Retinal pigment epithelial cell (primary cell): Measurements from ENCODE around the gene SLC15A5.

Experiments used
- DNase-seq: peaks from one replicate; pipeline ENCODE4 v3.0.0-alpha.2; 2010; ENCODE audit warnings: low read depth
- H3K4me3 ChIP-seq: 2 replicates; pipeline ENCODE4 v1.5.1; 2011; ENCODE audit warnings: mild to moderate bottlenecking, low read length, control low read depth, moderate library complexity
- TF ChIP-seq, protein P1 (sequence below): conservative IDR thresholded peaks from 2 replicates; pipeline ENCODE4 v1.5.1; 2011; ENCODE audit warnings: low read depth, low read length, control low read depth, inconsistent platforms

SLC15A5 gene

DNA sequence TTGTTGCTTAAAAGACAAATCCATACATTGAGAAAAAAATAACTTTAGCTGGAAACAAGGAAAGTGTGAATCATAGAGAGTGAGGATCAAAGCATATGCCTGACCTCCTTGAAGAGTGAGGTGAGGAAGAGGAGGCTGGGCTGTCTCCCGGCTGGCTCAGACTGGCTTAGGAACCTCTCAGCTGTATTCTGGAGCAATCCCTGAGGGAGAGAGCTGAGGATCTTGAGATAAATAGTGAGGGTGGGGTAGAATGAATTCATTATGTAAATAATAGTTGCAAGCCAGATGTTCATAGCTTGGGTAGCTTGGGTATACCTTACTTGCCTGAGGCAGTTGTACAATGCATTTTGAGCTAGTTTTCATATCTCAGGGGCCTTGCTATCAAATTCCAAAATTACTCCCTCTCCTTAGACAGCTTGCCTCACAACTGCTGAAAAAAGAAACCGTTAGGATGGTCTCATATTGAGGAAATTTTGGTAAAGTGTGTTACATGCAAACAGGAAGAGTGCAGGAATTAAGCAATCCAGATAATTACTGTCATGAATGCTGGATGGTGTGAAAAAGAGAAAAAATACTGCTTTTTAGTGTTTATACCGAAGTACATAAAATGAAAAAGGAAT lies 30.5 kb upstream of the SLC15A5 start:
- no peak for DNase-seq
- TF ChIP-seq, protein P1, sequence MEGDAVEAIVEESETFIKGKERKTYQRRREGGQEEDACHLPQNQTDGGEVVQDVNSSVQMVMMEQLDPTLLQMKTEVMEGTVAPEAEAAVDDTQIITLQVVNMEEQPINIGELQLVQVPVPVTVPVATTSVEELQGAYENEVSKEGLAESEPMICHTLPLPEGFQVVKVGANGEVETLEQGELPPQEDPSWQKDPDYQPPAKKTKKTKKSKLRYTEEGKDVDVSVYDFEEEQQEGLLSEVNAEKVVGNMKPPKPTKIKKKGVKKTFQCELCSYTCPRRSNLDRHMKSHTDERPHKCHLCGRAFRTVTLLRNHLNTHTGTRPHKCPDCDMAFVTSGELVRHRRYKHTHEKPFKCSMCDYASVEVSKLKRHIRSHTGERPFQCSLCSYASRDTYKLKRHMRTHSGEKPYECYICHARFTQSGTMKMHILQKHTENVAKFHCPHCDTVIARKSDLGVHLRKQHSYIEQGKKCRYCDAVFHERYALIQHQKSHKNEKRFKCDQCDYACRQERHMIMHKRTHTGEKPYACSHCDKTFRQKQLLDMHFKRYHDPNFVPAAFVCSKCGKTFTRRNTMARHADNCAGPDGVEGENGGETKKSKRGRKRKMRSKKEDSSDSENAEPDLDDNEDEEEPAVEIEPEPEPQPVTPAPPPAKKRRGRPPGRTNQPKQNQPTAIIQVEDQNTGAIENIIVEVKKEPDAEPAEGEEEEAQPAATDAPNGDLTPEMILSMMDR = no peak
- no peak overlapping the region for H3K4me3 ChIP-seq

DNA sequence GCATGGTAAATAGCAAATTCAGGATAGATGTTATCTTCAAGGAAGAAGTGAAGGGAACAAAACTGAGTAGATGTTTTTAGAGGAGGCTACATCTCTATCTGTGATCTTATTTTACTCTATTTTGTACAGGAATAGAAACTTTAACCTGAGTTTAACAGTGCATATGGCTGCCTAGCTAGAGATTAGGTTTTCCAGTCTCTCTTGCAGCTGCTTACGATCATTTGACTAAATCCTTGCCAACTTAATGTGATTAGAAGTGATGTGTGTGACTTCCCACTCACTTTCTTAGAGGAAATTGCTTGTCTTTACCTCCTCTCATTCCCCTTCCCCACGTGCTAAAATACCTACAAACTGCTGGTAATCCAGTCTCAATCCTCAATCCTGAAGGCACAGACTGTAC lies 26.5 kb upstream of the SLC15A5 start:
- no peak overlapping the region for H3K4me3 ChIP-seq
- peak; percentile 55 for DNase-seq
- TF ChIP-seq, protein P1 = no peak

DNA sequence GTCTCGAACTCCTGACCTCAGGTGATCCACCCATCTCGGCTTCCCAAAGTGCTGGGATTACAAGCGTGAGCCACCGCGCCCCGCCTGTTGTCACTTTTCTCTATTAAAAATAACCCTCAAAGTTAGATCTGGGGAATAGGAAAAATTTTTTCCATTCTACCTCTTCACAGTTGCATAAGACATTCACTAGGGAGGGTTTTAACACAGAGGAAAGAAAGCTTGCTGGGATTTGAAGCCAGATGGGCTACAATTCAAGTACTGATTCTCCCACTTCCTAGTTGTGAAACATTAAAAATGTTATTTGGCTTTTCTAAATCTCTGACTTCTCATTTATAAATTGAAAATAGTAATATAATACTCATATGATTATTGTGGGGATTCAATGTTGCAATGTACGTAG lies 23.3 kb upstream of the SLC15A5 start:
- DNase-seq = no peak
- H3K4me3 ChIP-seq = no peak overlapping the region
- TF ChIP-seq, protein P1 = no peak

DNA sequence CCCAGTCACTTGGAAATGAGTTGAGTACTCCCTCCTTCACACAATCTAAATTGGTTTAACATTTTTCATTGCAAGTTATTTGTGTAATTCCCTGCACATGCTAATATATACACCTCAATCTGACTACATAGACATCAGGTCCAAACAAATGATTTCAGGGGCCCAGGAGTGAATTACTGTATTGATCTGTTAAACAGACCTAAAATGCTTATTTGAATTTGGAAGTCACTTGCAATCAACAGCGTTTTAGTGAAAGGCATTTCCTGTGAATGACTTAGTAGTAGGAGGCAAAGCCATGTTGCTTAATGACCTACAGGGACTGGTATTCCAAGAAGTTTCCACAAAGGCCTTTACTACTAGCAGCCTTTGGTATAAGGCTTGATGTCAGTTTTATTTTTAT lies 22.6 kb upstream of the SLC15A5 start:
- DNase-seq = no peak
- TF ChIP-seq, protein P1 = no peak
- H3K4me3 ChIP-seq = no peak overlapping the region

DNA sequence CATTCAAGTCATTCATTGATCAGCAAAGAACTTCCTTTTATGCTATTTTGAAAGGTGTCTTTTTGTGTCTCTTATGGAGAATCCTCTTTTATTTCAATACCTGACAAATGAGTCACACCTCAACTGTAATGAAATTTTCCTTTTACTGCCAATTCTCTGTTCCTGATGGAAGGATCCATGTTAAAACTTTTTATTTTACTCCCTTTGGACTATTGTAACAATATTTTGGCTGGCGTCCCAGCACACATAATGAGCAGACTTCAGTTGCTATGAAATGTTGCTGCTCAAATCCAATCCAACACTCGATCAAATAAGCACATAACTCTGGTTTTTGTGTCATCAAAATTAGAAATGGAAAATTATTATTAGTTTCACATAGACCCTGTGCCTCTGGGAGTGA lies 21.9 kb upstream of the SLC15A5 start:
- peak; percentile 22 for DNase-seq
- TF ChIP-seq, protein P1 = no peak
- no peak overlapping the region for H3K4me3 ChIP-seq

DNA sequence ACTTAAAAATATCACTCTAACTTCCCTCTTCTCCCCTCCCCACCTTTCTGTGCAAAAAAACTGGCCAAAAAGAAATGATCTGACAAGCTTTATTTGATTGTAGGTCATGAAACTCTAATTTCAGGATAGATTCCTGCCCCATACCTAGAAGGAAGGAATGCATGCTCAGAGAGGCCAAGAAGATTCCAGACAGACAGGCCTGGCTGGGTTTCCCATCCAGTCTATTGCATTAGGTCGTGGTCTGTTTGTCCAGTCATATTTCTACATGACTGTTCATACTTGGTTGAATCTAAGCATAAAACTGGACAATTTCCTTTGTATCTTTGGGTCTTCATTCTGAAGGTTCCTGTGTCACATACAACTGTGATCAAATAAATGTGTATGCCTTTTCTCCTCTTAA lies 20.0 kb upstream of the SLC15A5 start:
- TF ChIP-seq, protein P1 = no peak
- no peak overlapping the region for H3K4me3 ChIP-seq
- no peak for DNase-seq

DNA sequence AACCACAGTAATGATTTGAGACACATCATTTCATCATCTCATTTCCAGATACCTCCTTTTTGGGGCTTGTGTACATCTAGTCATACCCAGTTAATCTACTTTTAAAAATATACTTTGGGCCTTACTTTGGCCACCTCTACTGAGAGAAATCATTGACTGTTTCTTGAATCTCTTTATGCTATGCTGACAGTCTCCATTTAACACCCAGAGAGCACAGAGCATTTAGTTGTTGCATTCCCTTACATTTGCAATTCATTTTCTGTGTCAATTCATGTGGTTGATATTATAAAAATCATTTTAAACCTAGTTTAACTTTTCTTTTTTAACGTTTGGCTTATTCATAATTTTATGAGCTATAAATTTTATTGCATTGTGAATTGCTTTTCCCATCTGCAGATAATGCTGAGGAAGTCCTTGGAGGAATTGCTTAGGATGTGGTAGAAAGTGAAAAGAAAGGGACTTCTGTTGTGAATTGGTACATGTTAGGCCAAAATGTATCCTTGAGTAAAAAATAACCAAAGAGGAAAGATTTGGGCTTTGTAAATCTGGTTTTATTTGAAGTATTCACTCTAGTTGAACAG lies 17.0 kb upstream of the SLC15A5 start:
- no peak overlapping the region for H3K4me3 ChIP-seq
- TF ChIP-seq, protein P1 = no peak
- DNase-seq = no peak
